OCI-LY1 (cell line): ENCODE measurements around the gene PLSCR4.

ENCODE experiments used
- H2AFZ ChIP-seq: fragments of 200-600 bp; sonication (generic), shearing (Covaris generic); 2 replicates; pipeline ENCODE4 v1.6.0; 2014; ENCODE audit warnings: antibody characterized with exemption, mild to moderate bottlenecking, low read length
- H3F3A ChIP-seq: fragments of 200-600 bp; sonication (generic), shearing (Covaris generic); 2 replicates; pipeline ENCODE4 v1.6.0; 2014; ENCODE audit warnings: mild to moderate bottlenecking, antibody characterized with exemption, low read length, moderate library complexity; ENCODE audit not compliant: insufficient read depth
- H3K27ac ChIP-seq: fragments of 200-600 bp; sonication (generic); 2 replicates; pipeline ENCODE4 v1.5.1; 2014; ENCODE audit warnings: low read length, mixed run types, mild to moderate bottlenecking, low read depth; ENCODE audit not compliant: poor library complexity, severe bottlenecking
- H3K27me3 ChIP-seq: fragments of 200-600 bp; sonication (generic); 2 replicates; pipeline ENCODE4 v1.6.0; 2014; ENCODE audit warnings: antibody characterized with exemption, mild to moderate bottlenecking, low read length, moderate library complexity; ENCODE audit not compliant: insufficient read depth
- H3K36me3 ChIP-seq: fragments of 200-600 bp; sonication (generic); 2 replicates; pipeline ENCODE4 v1.6.1; 2014; ENCODE audit warnings: mild to moderate bottlenecking, antibody characterized with exemption, low read length, moderate library complexity, mixed read lengths; ENCODE audit not compliant: insufficient read depth
- H3K4me1 ChIP-seq: fragments of 200-600 bp; sonication (generic); 2 replicates; pipeline ENCODE4 v1.5.1; 2014; ENCODE audit warnings: mild to moderate bottlenecking, low read length, moderate library complexity; ENCODE audit not compliant: insufficient read depth, severe bottlenecking
- H3K4me2 ChIP-seq: fragments of 200-600 bp; sonication (generic), shearing (Covaris generic); 2 replicates; pipeline ENCODE4 v1.6.1; 2014; ENCODE audit warnings: low read length
- H3K4me3 ChIP-seq: fragments of 200-600 bp; sonication (generic); 2 replicates; pipeline ENCODE4 v1.5.1; 2014; ENCODE audit warnings: low read length, low read depth, mild to moderate bottlenecking, mixed read lengths; ENCODE audit not compliant: poor library complexity, severe bottlenecking
- H3K79me2 ChIP-seq: fragments of 200-600 bp; shearing (Covaris generic); 2 replicates; pipeline ENCODE4 v1.6.1; 2016; ENCODE audit warnings: mixed run types, low read length, mixed read lengths; ENCODE audit not compliant: insufficient read depth
- H3K9ac ChIP-seq: fragments of 200-600 bp; sonication (generic), shearing (Covaris generic); 2 replicates; pipeline ENCODE4 v1.6.1; 2014; ENCODE audit warnings: mild to moderate bottlenecking, low read length, mixed read lengths
- H3K9me2 ChIP-seq: fragments of 200-600 bp; sonication (generic), shearing (Covaris generic); 2 replicates; pipeline ENCODE4 v1.6.1; 2014; ENCODE audit warnings: low read depth, mild to moderate bottlenecking, low read length, mixed read lengths
- H3K9me3 ChIP-seq: fragments of 200-600 bp; shearing (Covaris generic); 2 replicates; pipeline ENCODE4 v1.6.1; 2014; ENCODE audit warnings: low read length, mixed read lengths
- H4K20me1 ChIP-seq: fragments of 200-600 bp; sonication (generic), shearing (Covaris generic); 2 replicates; pipeline ENCODE4 v1.6.0; 2016; ENCODE audit warnings: mild to moderate bottlenecking, low read length; ENCODE audit not compliant: insufficient read depth
- EZH2 ChIP-seq: fragments of 200-600 bp; sonication (generic), shearing (Covaris generic); IDR thresholded peaks from 2 replicates; pipeline ENCODE4 v1.8.0; 2017; ENCODE audit warnings: borderline replicate concordance, mixed run types, mild to moderate bottlenecking, antibody characterized with exemption, low read length, moderate library complexity, mixed read lengths
- TF ChIP-seq, protein P1 (sequence below): fragments of 200-600 bp; sonication (generic), shearing (Covaris generic); IDR thresholded peaks from 2 replicates; pipeline ENCODE4 v1.5.1; 2017; ENCODE audit warnings: mild to moderate bottlenecking, antibody characterized with exemption, low read length, moderate library complexity, mixed read lengths

The PLSCR4 gene

DNA sequence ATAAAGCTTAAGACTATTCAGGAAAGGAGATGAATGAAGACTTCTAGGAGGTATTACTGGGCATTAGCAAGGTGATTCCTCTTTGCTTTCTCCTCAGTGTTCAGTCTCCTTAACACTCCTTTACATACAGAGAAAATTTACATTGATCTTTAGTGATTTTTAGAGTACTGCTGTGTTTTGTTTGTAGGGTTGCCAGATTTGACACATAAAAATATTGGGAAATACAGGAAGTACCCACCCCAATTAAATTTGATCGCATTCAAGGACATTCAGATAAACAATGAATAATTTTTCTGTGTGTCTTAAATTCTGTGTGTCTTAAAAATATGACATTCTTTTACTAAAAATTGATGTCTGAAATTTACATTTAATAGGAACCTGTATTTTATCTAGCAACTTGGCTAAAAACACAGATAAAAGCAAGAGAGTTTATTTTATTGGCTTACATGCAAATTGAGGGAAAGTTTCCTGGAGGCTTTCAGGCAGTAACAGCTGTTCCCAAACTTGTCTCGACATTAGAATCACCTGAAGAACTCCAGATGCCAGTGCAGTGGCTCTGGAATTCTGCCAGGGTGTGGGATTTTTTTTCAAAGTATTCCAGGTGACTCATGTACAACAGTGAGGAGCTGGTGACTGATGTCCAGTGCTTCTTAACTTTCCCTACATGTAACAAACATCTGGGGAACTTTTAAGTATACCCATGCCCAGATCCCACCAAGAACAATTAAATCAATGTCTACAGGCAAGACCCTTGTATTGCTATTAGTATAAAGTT is 66.5 kb downstream of the PLSCR4 start:
- no peaks in the 10 kb centered on the region for H3K79me2 ChIP-seq
- H3K36me3 ChIP-seq = no peaks in the 10 kb centered on the region
- no peaks in the 10 kb centered on the region for H3K4me1 ChIP-seq
- H3K27me3 ChIP-seq = no peaks in the 10 kb centered on the region
- H3F3A ChIP-seq = no peaks in the 10 kb centered on the region
- H3K9me2 ChIP-seq = no peaks in the 10 kb centered on the region
- no peak overlapping the region for H3K27ac ChIP-seq
- no peaks in the 10 kb centered on the region for H4K20me1 ChIP-seq
- no peak overlapping the region for H3K4me3 ChIP-seq
- no peaks in the 10 kb centered on the region for H3K9me3 ChIP-seq
- TF ChIP-seq EZH2 = no peak
- TF ChIP-seq, protein P1, sequence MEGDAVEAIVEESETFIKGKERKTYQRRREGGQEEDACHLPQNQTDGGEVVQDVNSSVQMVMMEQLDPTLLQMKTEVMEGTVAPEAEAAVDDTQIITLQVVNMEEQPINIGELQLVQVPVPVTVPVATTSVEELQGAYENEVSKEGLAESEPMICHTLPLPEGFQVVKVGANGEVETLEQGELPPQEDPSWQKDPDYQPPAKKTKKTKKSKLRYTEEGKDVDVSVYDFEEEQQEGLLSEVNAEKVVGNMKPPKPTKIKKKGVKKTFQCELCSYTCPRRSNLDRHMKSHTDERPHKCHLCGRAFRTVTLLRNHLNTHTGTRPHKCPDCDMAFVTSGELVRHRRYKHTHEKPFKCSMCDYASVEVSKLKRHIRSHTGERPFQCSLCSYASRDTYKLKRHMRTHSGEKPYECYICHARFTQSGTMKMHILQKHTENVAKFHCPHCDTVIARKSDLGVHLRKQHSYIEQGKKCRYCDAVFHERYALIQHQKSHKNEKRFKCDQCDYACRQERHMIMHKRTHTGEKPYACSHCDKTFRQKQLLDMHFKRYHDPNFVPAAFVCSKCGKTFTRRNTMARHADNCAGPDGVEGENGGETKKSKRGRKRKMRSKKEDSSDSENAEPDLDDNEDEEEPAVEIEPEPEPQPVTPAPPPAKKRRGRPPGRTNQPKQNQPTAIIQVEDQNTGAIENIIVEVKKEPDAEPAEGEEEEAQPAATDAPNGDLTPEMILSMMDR = no peak
- H3K9ac ChIP-seq = no peak overlapping the region
- no peak overlapping the region for H2AFZ ChIP-seq
- H3K4me2 ChIP-seq = no peak overlapping the region

DNA sequence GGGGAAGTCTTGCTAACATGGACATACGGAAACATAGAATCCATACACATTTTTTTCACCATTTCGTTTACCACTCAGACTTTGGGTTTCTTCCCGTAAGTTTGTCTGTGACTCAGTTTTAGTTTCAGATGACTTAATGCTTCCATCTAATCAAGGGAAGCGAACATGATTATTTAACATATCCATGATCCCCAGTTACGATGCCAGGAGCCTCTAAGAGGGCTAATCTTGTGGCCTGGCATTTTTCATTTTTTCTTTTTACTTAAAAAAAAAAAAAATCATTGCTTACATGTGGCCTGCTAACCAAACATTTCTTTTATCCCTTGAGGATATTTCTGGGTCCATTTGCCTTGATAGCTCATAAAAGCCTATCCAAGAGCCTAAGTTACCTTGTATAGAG is 69.7 kb downstream of the PLSCR4 start:
- no peaks in the 10 kb centered on the region for H3K9me3 ChIP-seq
- H3K4me3 ChIP-seq = no peak overlapping the region
- no peaks in the 10 kb centered on the region for H3K9me2 ChIP-seq
- H3K9ac ChIP-seq = no peak overlapping the region
- no peaks in the 10 kb centered on the region for H3K36me3 ChIP-seq
- H4K20me1 ChIP-seq = no peaks in the 10 kb centered on the region
- H3K4me1 ChIP-seq = no peaks in the 10 kb centered on the region
- no peaks in the 10 kb centered on the region for H3F3A ChIP-seq
- no peaks in the 10 kb centered on the region for H3K27me3 ChIP-seq
- H2AFZ ChIP-seq = no peak overlapping the region
- no peak for TF ChIP-seq EZH2
- TF ChIP-seq, protein P1 = no peak
- no peaks in the 10 kb centered on the region for H3K79me2 ChIP-seq
- no peak overlapping the region for H3K27ac ChIP-seq
- H3K4me2 ChIP-seq = no peak overlapping the region

DNA sequence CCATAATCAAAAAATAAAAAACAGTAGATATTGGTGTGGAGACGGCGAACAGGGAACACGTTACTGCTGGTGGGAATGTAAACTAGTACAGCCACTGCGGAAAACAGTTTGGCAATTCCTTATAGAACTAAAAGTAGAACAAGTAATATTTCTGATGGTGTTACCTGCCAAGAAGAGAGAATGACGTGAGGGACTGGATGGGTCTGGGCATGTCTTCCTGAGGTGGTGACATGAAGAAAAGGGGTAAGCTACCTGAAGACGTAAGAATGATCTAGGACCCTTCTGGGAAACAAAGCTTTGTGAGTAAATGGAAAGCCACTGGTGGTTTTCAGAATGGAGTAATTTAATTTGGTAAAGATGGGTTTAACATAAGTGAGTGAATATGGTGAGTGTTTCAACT is 70.5 kb downstream of the PLSCR4 start:
- H3K4me3 ChIP-seq = no peak overlapping the region
- no peaks in the 10 kb centered on the region for H3K9me2 ChIP-seq
- no peaks in the 10 kb centered on the region for H4K20me1 ChIP-seq
- no peaks in the 10 kb centered on the region for H3F3A ChIP-seq
- H3K4me1 ChIP-seq = no peaks in the 10 kb centered on the region
- H3K36me3 ChIP-seq = no peaks in the 10 kb centered on the region
- H3K79me2 ChIP-seq = no peaks in the 10 kb centered on the region
- no peak overlapping the region for H2AFZ ChIP-seq
- H3K9me3 ChIP-seq = no peaks in the 10 kb centered on the region
- H3K9ac ChIP-seq = no peak overlapping the region
- H3K27me3 ChIP-seq = no peaks in the 10 kb centered on the region
- no peak overlapping the region for H3K4me2 ChIP-seq
- no peak overlapping the region for H3K27ac ChIP-seq
- TF ChIP-seq, protein P1 = no peak
- TF ChIP-seq EZH2 = no peak
